ENCODE results near the gene CCL26. TPM values are rescaled to one million over a fixed set of nuclear protein-coding genes. Genes with fewer than 3 reads are reported as not detected.

CCL26 gene
- total and polyA plus RNA-seq, 9 of the 15 experiments (the other 6 are each of a cell fraction or from before 2014, with no cell fraction given): 2.3 to 26.8 (median 8.4) TPM

DNA sequence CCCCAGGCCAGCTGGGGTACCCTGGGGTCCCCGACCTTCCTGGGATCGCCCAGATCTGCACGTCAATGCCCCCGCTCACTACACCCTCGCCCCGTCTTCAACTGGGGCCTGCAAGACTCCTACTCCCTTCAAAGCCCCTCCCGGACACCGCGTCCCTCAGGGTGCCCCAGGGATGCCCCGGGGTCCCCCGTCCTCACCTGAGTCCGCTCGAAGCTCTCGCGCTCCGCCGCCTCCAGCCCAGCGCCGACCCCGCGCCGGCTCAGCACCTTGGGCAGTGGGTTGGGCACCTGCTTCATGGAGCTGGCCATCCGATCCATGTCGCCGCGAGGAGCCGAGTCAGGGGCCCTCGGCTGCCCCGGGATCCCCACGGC lies 33.4 kb downstream of the CCL26 start, which contains the start of gene HIP1 (continued):
- TF ChIP-seq XRCC5 (IDR thresholded peaks at IDR 0.05; ENCODE audit: low read depth, low read length): no peak
- no peak for TF ChIP-seq ZNF121 (CRISPR knock-in tag; conservative IDR thresholded peaks at IDR 0.05)
- TF ChIP-seq ZNF143 (CRISPR knock-in tag; IDR thresholded peaks at IDR 0.05): no peak
- TF ChIP-seq ZFP91 (CRISPR knock-in tag; IDR thresholded peaks at IDR 0.05): no peak
- TF ChIP-seq CBFA2T3 (IDR thresholded peaks at IDR 0.05): no peak
- TF ChIP-seq ZNF639 (CRISPR knock-in tag; conservative IDR thresholded peaks at IDR 0.05 in 1 of 2, IDR thresholded peaks at IDR 0.05 in 1 of 2): 0 out of 4 replicates have a peak, but pooled peaks of 1 of the 2 experiments have one; percentile 78
- no peak for TF ChIP-seq EP400 (IDR thresholded peaks at IDR 0.05)
- TF ChIP-seq SAFB2 (IDR thresholded peaks at IDR 0.05; ENCODE audit: borderline replicate concordance, low read depth, low read length, severe bottlenecking): no peak
- 0 out of 2 replicates have a peak, but pooled peaks have one; percentile 74 for TF ChIP-seq HIVEP1 (CRISPR knock-in tag; IDR thresholded peaks at IDR 0.05)
- no peak for TF ChIP-seq ETS2 (tag; IDR thresholded peaks at IDR 0.05; ENCODE audit: borderline replicate concordance, poor library complexity, severe bottlenecking)
- no peak for TF ChIP-seq ZNF212 (CRISPR knock-in tag; IDR thresholded peaks at IDR 0.05)
- TF ChIP-seq FOXO4 (CRISPR knock-in tag; IDR thresholded peaks at IDR 0.05): no peak
- 0 out of 2 replicates have a peak, but pooled peaks have one; percentile 39 for TF ChIP-seq DMBX1 (CRISPR knock-in tag; IDR thresholded peaks at IDR 0.05; ENCODE audit: borderline replicate concordance)
- no peak for TF ChIP-seq ZNF512 (tag; IDR thresholded peaks at IDR 0.05)
- no peak for TF ChIP-seq STAT6 (CRISPR knock-in tag; IDR thresholded peaks at IDR 0.05)
- peak; percentile 90; the same call in 1 of the 2 replicates for TF ChIP-seq PHB (CRISPR knock-in tag; IDR thresholded peaks at IDR 0.05)
- TF ChIP-seq ETV6 (IDR thresholded peaks at IDR 0.05; ENCODE audit: borderline replicate concordance in 1 of 2, low read depth in 2 of 2, low read length in 1 of 2): no peak
- no peak for TF ChIP-seq ETV6 (CRISPR knock-in tag; IDR thresholded peaks at IDR 0.05; ENCODE audit: borderline replicate concordance)
